K562 (cell line): Measurements from ENCODE around the gene HOTAIR. TPM values are rescaled to one million over a fixed set of nuclear protein-coding genes. Genes with fewer than 3 reads are reported as not detected.
A peak's percentile ranks its signal among the peaks of the same experiment; 100 is the strongest.

Experiments used
- ATAC-seq: fragments of 200-7000 bp; cut with Tn5 transposase; 3 replicates; pipeline ENCODE4 v1.9.1; 2020; ENCODE audit warnings: moderate library complexity
- BruUV-seq: library from RNA; stranded (reverse); fragments of 400-500 nt; replicated peaks from 2 replicates; lab custom pipeline; 2021; lab: Mats Ljungman, UMichigan
- CTCF ChIA-PET: fragments of 300-600 bp; formaldehyde crosslinking; extraction: SDS; loops from one replicate; lab custom pipeline; 2021; ENCODE audit warnings: low intra/inter-chr PET ratio; lab: Yijun Ruan, JAX
- POLR2A ChIA-PET: fragments of 300-600, 350-650 bp; sonication (Branson Sonifier 250); formaldehyde crosslinking; extraction: SDS; loops from one replicate; lab custom pipeline; 2021; ENCODE audit warnings: antibody characterized with exemption, inconsistent platforms; lab: Yijun Ruan, JAX
- DNase-seq, 4 experiments: peaks; one replicate each; pipeline versions ENCODE4 v3.0.0 to v3.0.0-alpha.2; 2011 to 2018; ENCODE audit warnings: low spot score in 3 of 4, mixed read lengths in 3 of 4; ENCODE audit errors: extremely low read depth in 1 of 4
- FAIRE-seq: peaks from 2 replicates; lab custom pipeline; 2011; peaks lifted over from hg19 to GRCh38; lab: Jason Lieb, UNC
- H2AFZ ChIP-seq: 2 replicates; pipeline ENCODE4 v1.6.0; 2011; ENCODE audit warnings: low read depth, low read length, control low read depth, inconsistent platforms
- H3K27ac ChIP-seq: fragments of 200-600 bp; 3 replicates; pipeline ENCODE4 v1.8.0; 2011; ENCODE audit warnings: low read depth, mild to moderate bottlenecking, control low read depth, inconsistent platforms, low read length, moderate library complexity, mixed read lengths; ENCODE audit errors: extremely low read depth
- H3K27me3 ChIP-seq, 2 experiments: fragments of 300-600 bp in 1 of 2; 2 replicates in 1 of 2; 3 replicates in 1 of 2; pipeline versions ENCODE4 v1.6.0 to v1.8.0; 2011; ENCODE audit warnings: inconsistent platforms in 2 of 2, low read length in 2 of 2, mild to moderate bottlenecking in 1 of 2, mixed read lengths in 1 of 2, moderate library complexity in 1 of 2; ENCODE audit not compliant: control insufficient read depth in 2 of 2, insufficient read depth in 2 of 2
- H3K36me3 ChIP-seq: fragments of 300-600 bp; 3 replicates; pipeline ENCODE4 v1.8.0; 2011; ENCODE audit warnings: mild to moderate bottlenecking, low read length, inconsistent platforms; ENCODE audit not compliant: control insufficient read depth, insufficient read depth
- H3K4me1 ChIP-seq, 2 experiments: fragments of 200-600 bp in 1 of 2; replicated peaks in 1 of 2; 2 replicates in 1 of 2; 3 replicates in 1 of 2; pipeline versions ENCODE4 v1.5.1 to v1.8.0; 2011; ENCODE audit warnings: inconsistent platforms in 2 of 2, low read length in 2 of 2, mild to moderate bottlenecking in 1 of 2, mixed read lengths in 1 of 2, moderate library complexity in 1 of 2; ENCODE audit not compliant: control insufficient read depth in 2 of 2, insufficient read depth in 2 of 2
- H3K4me2 ChIP-seq: 2 replicates; pipeline ENCODE4 v1.6.1; 2011; ENCODE audit warnings: low read length, control low read depth, inconsistent platforms, mixed read lengths; ENCODE audit not compliant: insufficient read depth
- H3K4me3 ChIP-seq: fragments of 200-600 bp; sonication (generic), shearing (Covaris generic); 2 replicates; pipeline ENCODE4 v1.5.1; 2016; ENCODE audit warnings: control low read depth, inconsistent platforms
- H3K79me2 ChIP-seq: fragments of 200-600 bp; 3 replicates; pipeline ENCODE4 v1.8.0; 2011; ENCODE audit warnings: low read length, inconsistent platforms; ENCODE audit not compliant: control insufficient read depth, insufficient read depth
- H3K9ac ChIP-seq, 2 experiments: 2 replicates each; pipeline versions ENCODE4 v1.6.0 to v1.6.1; 2011; ENCODE audit warnings: low read depth in 2 of 2, low read length in 2 of 2, control low read depth in 1 of 2, inconsistent platforms in 1 of 2, mild to moderate bottlenecking in 1 of 2, mixed read lengths in 1 of 2; ENCODE audit not compliant: insufficient read depth in 1 of 2
- H3K9me1 ChIP-seq: one replicate; pipeline ENCODE4 v1.6.0; 2011; ENCODE audit warnings: inconsistent platforms, mild to moderate bottlenecking, low read length, moderate library complexity; ENCODE audit not compliant: control insufficient read depth, insufficient read depth
- H3K9me3 ChIP-seq: replicated peaks from 2 replicates; pipeline ENCODE4 v1.5.1; 2011; ENCODE audit warnings: low read depth, low read length, inconsistent platforms; ENCODE audit not compliant: control insufficient read depth, insufficient read depth
- H4K20me1 ChIP-seq: replicated peaks from 2 replicates; pipeline ENCODE4 v1.6.1; 2011; ENCODE audit warnings: low read length, inconsistent platforms, mixed read lengths; ENCODE audit not compliant: control insufficient read depth, insufficient read depth
- AFF1 ChIP-seq, 2 experiments: fragments of 450-650 bp; IDR thresholded peaks; 2 replicates each; pipeline ENCODE4 v1.6.1; 2018; ENCODE audit warnings: mild to moderate bottlenecking in 2 of 2, low read depth in 1 of 2; ENCODE audit not compliant: partially characterized antibody in 2 of 2
- EGR1 ChIP-seq: fragments of 450-650 bp; conservative IDR thresholded peaks from 2 replicates; pipeline ENCODE4 v1.6.1; 2017; ENCODE audit warnings: mild to moderate bottlenecking
- HMGXB4 ChIP-seq: sonication (generic); formaldehyde crosslinking; IDR thresholded peaks from 2 replicates; pipeline ENCODE4 v1.8.1; 2023; ENCODE audit warnings: mild to moderate bottlenecking, missing genetic modification reagents
- PKNOX1 ChIP-seq: fragments of 450-650 bp; IDR thresholded peaks from 2 replicates; pipeline ENCODE4 v1.6.1; 2016
- RAD21 ChIP-seq, 2 experiments: fragments of 250-450 bp in 1 of 2; fragments of 450-650 bp in 1 of 2; sonication (Bioruptor Pico) in 1 of 2; formaldehyde crosslinking in 1 of 2; IDR thresholded peaks in 1 of 2; conservative IDR thresholded peaks in 1 of 2; 2 replicates each; pipeline versions ENCODE4 v1.4.0 to v1.8.0; 2020 to 2022; ENCODE audit warnings: mild to moderate bottlenecking in 2 of 2, moderate library complexity in 1 of 2
- SMARCA5 ChIP-seq: fragments of 450-650 bp; IDR thresholded peaks from 2 replicates; pipeline ENCODE4 v1.6.1; 2016
- TCF7 ChIP-seq: sonication (generic); IDR thresholded peaks from 2 replicates; pipeline ENCODE4 v1.6.1; 2016; ENCODE audit warnings: antibody characterized with exemption, borderline replicate concordance
- VEZF1 ChIP-seq: fragments of 200-800 bp; sonication (Bioruptor generic); IDR thresholded peaks from 2 replicates; pipeline ENCODE4 v1.6.1; 2017; ENCODE audit warnings: missing genetic modification characterization, missing compliant biosample characterization
- ZNF263 ChIP-seq: sonication (generic); formaldehyde crosslinking; IDR thresholded peaks from 2 replicates; pipeline ENCODE4 v1.8.0; 2022; ENCODE audit warnings: mild to moderate bottlenecking, missing genetic modification reagents, borderline replicate concordance
- WGBS: fragments of 100-300 bp; shearing (Covaris generic); methylation state at CpG from one replicate; pipeline ENCODE4 v1.1.6; 2016; ENCODE audit warnings: low coverage, mixed read lengths; ENCODE audit not compliant: insufficient coverage; ENCODE audit errors: missing lambda C conversion rate; 5-methylcytosine and 5-hydroxymethylcytosine counted together
- in situ Hi-C: fragments of 300-500 bp; cut with MboI; formaldehyde crosslinking; loops from 4 replicates; pipeline ENCODE4 v1.15.0; 2018; ENCODE audit warnings: inconsistent platforms, mixed read lengths
- intact Hi-C: fragments of 100-400 bp; cut with micrococcal nuclease; formaldehyde crosslinking; loops from 2 replicates; pipeline ENCODE4 v1.14.2; 2022
- polyA plus RNA-seq, 8 experiments: library from polyadenylated mRNA; depleted of rRNA in 4 of 8; stranded (reverse) in 5 of 8; unstranded in 3 of 8; fragments of >200 nt; fragmentation: Nextera tagmentation in 2 of 8; fragmentation: Illumina TruSeq in 1 of 8; extraction: Ambion mirVana in 2 of 8; extraction: Trizol in 1 of 8; gene quantifications; 2 replicates each; pipeline versions ENCODE4 v1.2.1 to v1.2.3, GENCODE V29; 2011 to 2014; ENCODE audit warnings: inconsistent platforms in 1 of 8, missing spikeins in 1 of 8
- total RNA-seq, 7 experiments: library from RNA; depleted of rRNA in 6 of 7; stranded (reverse); fragments of >200 nt in 6 of 7; fragmentation: Illumina TruSeq in 2 of 7; extraction: Trizol in 2 of 7; gene quantifications; 2 replicates each; pipeline versions ENCODE4 v1.2.1 to v1.2.3, GENCODE V29; 2011 to 2021; ENCODE audit warnings: low replicate concordance in 1 of 7

Gene HOTAIR
- total and polyA plus RNA-seq, 9 of the 15 experiments (the other 6 are each of a cell fraction or from before 2014, with no cell fraction given) = 0.04 TPM; not detected in 8

- DNase-seq (peak in 2 of 4 experiments; percentile 50 to 78), ATAC-seq (peak; percentile 59), FAIRE-seq (peak; percentile 98)
- H3K36me3 ChIP-seq = no peaks in the 10 kb centered on the region
- H3K79me2 ChIP-seq = no peaks in the 10 kb centered on the region
- in situ Hi-C loops (loop anchor here (5.0 to 10.0 kb wide), 2 partner anchors 213 to 375 kb away; partner anchors contain the start of gene GPR84), intact Hi-C loops (loop anchor here (10.0 kb wide), 1 partner anchor 375 kb away; the partner anchor contains the start of gene GPR84)
- no peaks in the 10 kb centered on the region for H3K9me1 ChIP-seq
- no peaks in the 10 kb centered on the region for H3K9me3 ChIP-seq
- H3K27me3 ChIP-seq = peaks cover 0 to 10% of the 10 kb centered on the region in 2 experiments; a peak in 2 of 5 replicates
- peak overlapping the region; percentile 71 for H2AFZ ChIP-seq
- peak overlapping the region; percentile 1; the same call in 1 of the 2 replicates for H3K4me3 ChIP-seq
- H3K27ac ChIP-seq = no peak overlapping the region
- ChIA-PET CTCF (interaction anchor here (0.5 to 1.3 kb wide), 5 partner anchors 16 to 246 kb away, joined by 3 to 4 read pairs (median 3); no protein-coding TSS in a partner anchor), POLR2A (interaction anchor here (0.7 to 3.2 kb wide), 5 partner anchors 10 to 218 kb away, joined by 3 to 43 read pairs (median 5); partner anchors contain the start of gene HOXC9)
- H3K4me1 ChIP-seq = peaks cover 43 to 51% of the 10 kb centered on the region in 2 experiments
- H3K4me2 ChIP-seq = peak overlapping the region; percentile 59
- no peaks in the 10 kb centered on the region for H4K20me1 ChIP-seq
- WGBS = 6% methylated on average over 23 of the region's 28 CpGs
- peak overlapping the region in 1 of 2 experiments; percentile 64; a peak in 1 of 4 replicates for H3K9ac ChIP-seq
- no TSS peak for BruUV-seq
- peak; percentile 35; the same call in 1 of the 2 replicates for TF ChIP-seq SMARCA5
- no peak for TF ChIP-seq TCF7
- TF ChIP-seq EGR1 = peak; percentile 76
- TF ChIP-seq ZNF263 = peak; percentile 76
- TF ChIP-seq VEZF1 (CRISPR knock-in tag) = peak; percentile 39; the same call in 1 of the 2 replicates
- TF ChIP-seq RAD21 (CRISPR knock-in tag; conservative IDR thresholded peaks at IDR 0.05 in 1 of 2, IDR thresholded peaks at IDR 0.05 in 1 of 2) = peak; percentile 20 to 52; a peak in 3 of 4 replicates
- no peak for TF ChIP-seq HMGXB4 (CRISPR knock-in tag)
- TF ChIP-seq AFF1 (IDR thresholded peaks at IDR 0.05; ENCODE audit: low read depth in 1 of 2, partially characterized antibody in 2 of 2) = peak in 1 of 2 experiments; percentile 14
- TF ChIP-seq PKNOX1 = peak; percentile 27; the same call in 1 of the 2 replicates
Observed at GRCh38 chr12:53989227-53990113, 14.7 kb upstream of the HOTAIR start.
